Upper lobe of left lung (tissue), 4 donors: ENCODE data around the gene EIF2B5.
"Not testable (repeated sequence)": the region's sequence is repeated elsewhere in the genome, so short reads cannot be mapped to it uniquely, and the experiment has no call there.

Experiments used
- CTCF ChIP-seq, 6 experiments: fragments of 450-650 bp in 4 of 6; fragments of 200-600 bp in 2 of 6; sonication (generic) in 2 of 6; IDR thresholded peaks; one replicate each; pipeline ENCODE4 v1.5.1; 2016 to 2019; ENCODE audit warnings: antibody characterized with exemption in 6 of 6
- EP300 ChIP-seq, 4 donors: sonication (generic); formaldehyde crosslinking; IDR thresholded peaks; one replicate each; pipeline ENCODE4 v1.5.1; 2017; ENCODE audit warnings: antibody characterized with exemption in 4 of 4, control low read depth in 2 of 4
- POLR2A ChIP-seq, 4 donors: fragments of 450-650 bp; IDR thresholded peaks; one replicate each; pipeline ENCODE4 v1.5.1; 2016 to 2017; ENCODE audit warnings: antibody characterized with exemption in 4 of 4, mild to moderate bottlenecking in 2 of 4
- POLR2AphosphoS5 ChIP-seq, 2 donors: sonication (generic); formaldehyde crosslinking; IDR thresholded peaks; one replicate each; pipeline ENCODE4 v1.5.1; 2017; ENCODE audit warnings: antibody characterized with exemption in 2 of 2

- not testable (repeated sequence) for TF ChIP-seq CTCF, POLR2A, EP300, POLR2AphosphoS5 (IDR thresholded peaks at IDR 0.05)
These were observed 14.6 kb downstream of the EIF2B5 start for GRCh38 chr3:184149770-184150169.
